IPS-18a (cell line): ENCODE data around the gene CENPM.
"Not testable (repeated sequence)": the region's sequence is repeated elsewhere in the genome, so short reads cannot be mapped to it uniquely, and the experiment has no call there.

Experiments
- H3K27ac ChIP-seq: one replicate; pipeline ENCODE4 v1.5.1; 2013; ENCODE audit warnings: low read length
- H3K27me3 ChIP-seq: one replicate; pipeline ENCODE4 v1.6.1; 2013; ENCODE audit warnings: mild to moderate bottlenecking, low read length; ENCODE audit not compliant: control insufficient read depth, insufficient read depth
- H3K36me3 ChIP-seq: one replicate; pipeline ENCODE4 v1.6.1; 2013; ENCODE audit warnings: low read depth, low read length; ENCODE audit not compliant: control insufficient read depth
- H3K4me1 ChIP-seq: one replicate; pipeline ENCODE4 v1.6.1; 2013; ENCODE audit warnings: low read depth, low read length; ENCODE audit not compliant: control insufficient read depth
- H3K4me3 ChIP-seq: one replicate; pipeline ENCODE4 v1.5.1; 2013; ENCODE audit warnings: low read length
- H3K9ac ChIP-seq: one replicate; pipeline ENCODE4 v1.6.1; 2013; ENCODE audit warnings: mild to moderate bottlenecking, low read length, moderate library complexity
- H3K9me3 ChIP-seq: one replicate; pipeline ENCODE4 v1.6.1; 2013; ENCODE audit warnings: low read depth, low read length; ENCODE audit not compliant: control insufficient read depth

Gene CENPM

DNA sequence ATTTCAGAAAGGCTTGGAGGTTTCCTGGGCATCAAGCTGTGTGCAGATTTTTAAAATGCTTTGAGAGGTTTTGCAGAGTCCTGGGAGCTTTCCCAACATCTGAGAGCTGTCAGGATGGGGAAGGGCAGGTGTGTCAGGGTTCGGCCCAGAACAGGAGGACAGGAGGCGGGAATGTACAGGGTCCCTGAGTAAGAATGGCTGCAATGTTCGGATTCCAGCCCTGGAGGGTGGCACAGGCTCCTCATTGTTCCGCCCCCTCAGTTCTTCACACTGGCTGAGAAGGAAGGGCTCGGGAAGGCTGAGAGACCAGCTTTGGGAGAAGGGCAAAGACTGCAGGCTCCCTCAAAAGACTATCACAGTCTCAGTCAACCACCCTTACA lies 17.1 kb upstream of the CENPM start:
- Histone ChIP-seq H3K4me1 (peaks cover 5% of the 10 kb centered on the region), H3K9me3 (no peaks in the 10 kb centered on the region), H3K4me3 (no peak overlapping the region), H3K27ac (no peak overlapping the region), H3K27me3 (no peaks in the 10 kb centered on the region), H3K9ac (no peak overlapping the region), H3K36me3 (no peaks in the 10 kb centered on the region)

DNA sequence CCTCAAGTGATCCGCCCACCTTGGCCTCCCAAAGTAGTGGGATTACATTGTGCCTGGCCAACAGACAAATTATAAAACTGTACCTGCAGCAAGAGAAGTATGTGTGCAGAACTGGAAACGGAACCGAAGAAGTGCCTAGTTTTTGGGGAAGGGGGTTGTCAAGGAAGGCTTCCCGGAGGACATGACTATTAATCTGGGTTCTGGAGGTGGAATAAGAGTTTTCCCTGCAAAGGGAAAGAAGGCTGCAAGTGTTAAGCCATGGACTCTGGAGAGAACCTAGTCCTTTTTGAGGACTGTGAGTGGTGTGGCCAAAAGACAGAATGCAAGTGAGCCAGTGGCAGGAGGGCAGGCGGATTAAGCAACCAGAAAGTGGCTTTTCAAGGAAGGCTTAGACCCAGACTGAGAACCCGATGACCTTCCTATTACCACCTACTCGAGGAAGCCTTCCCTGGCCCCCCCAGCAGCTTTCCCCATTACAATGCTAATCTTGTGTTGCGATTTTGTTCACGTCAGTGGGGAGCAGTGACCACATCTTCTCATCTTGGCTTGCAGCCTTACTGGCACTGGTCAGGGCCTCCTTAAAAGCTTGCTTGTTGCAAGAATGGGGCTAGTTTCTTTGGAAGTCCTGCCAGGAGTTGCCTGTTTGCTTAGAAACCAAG lies 16.6 kb upstream of the CENPM start:
- H3K27me3 ChIP-seq, result no peaks in the 10 kb centered on the region
- no peak overlapping the region for H3K4me3 ChIP-seq
- H3K9me3 ChIP-seq, result no peaks in the 10 kb centered on the region
- peaks cover 5% of the 10 kb centered on the region for H3K4me1 ChIP-seq
- H3K27ac ChIP-seq, result no peak overlapping the region
- H3K36me3 ChIP-seq, result no peaks in the 10 kb centered on the region
- no peak overlapping the region for H3K9ac ChIP-seq

DNA sequence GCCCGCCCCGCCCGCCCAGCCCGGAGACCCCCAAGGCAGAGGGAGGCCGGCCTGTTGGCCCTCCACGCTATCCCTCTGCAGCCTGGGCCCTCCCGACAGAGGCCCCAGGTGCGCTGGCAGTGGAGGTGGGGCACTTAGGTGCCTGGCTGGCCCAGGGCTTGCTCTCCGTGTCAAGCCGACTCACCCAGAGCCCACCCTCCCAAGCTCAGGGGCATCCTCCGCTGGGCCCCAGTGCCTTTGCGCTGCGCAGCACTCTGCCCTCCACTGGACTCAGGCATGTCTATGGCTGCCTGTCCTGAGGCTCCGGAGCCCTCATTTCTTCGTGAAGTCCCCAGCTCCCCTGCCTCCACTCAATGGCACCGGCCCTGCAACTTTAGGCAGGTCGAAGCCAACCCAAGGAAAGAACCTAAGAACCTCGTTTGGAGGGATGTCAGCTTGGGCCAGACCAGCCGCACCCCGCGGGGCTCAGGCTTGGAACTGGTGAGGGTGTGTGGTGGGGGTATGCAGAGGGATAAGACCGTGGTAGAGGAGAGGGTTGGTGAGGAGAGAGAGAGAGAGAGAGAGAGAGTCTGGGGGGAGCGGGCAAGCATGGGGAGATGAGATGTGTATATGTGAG lies 11.1 kb upstream of the CENPM start:
- Histone ChIP-seq H3K9me3 (no peaks in the 10 kb centered on the region), H3K27me3 (peaks cover 3% of the 10 kb centered on the region), H3K27ac (no peak overlapping the region), H3K9ac (no peak overlapping the region), H3K4me1 (no peaks in the 10 kb centered on the region), H3K36me3 (no peaks in the 10 kb centered on the region), H3K4me3 (peak overlapping the region; percentile 26)

DNA sequence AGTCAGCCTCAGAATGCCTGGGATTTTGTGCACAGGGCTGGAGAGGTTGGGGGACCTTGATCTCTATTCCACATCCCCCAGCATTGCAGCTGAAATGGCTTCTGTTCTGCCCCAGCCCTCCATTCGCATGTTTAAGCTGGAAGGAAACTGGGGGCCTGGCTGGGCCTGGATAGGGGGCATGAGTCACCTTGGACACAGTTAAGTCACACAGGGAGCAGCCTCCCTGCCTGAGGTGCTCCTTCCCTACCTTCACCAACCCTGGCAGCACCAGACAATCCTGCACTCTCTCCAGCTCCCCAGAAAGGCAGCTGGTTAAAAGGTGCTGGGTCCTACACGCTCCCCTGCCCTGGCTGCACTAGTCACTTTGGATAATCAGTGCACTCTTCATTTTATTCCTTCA lies 5.8 kb upstream of the CENPM start:
- no peak overlapping the region for H3K4me3 ChIP-seq
- no peak overlapping the region for H3K9ac ChIP-seq

DNA sequence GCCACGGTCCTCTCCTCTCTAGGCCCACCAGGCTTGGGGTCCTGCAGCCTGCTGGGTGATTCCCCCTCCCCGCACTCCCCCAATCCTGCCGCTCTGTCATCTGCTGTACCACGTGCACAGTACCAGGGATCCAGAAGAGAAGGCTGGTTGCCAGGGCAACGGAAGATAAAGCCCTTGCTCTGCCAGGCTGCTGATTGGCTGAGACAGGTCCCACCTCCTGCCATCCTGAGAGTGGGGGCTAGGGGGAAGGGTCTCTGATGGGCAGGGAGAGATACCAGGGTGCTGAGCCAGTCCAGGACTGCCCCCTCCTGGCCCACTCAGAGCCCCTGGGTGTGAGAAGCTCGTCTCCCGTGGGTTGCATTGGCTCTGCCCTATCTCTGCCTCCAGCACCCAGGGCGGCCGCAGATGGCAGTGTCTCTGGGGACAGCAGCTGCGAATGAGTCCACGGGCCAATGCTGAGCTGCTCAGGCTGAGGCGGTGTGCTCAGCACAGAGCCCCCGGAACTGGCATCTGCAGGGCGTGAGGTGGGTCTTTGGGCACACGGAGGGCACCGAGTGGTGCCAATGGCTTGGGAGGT lies 5.0 kb upstream of the CENPM start, which contains the start of gene SMIM45:
Gene SMIM45, plus strand, starts transcription at position 253 of the 577 bp plus-strand sequence.
- Histone ChIP-seq H3K9ac (no peak within 1 kb of the TSS), H3K27me3 (no peaks in the 10 kb centered on the region), H3K9me3 (no peaks in the 10 kb centered on the region), H3K27ac (no peak within 1 kb of the TSS), H3K4me1 (peaks cover 9% of the 10 kb centered on the region), H3K36me3 (no peaks in the 10 kb centered on the region), H3K4me3 (no peak within 1 kb of the TSS)

More for the DNA sequence above, 5.8 kb upstream of the CENPM start:
- no peaks in the 10 kb centered on the region for H3K36me3 ChIP-seq
- H3K27ac ChIP-seq, result no peak overlapping the region
- H3K27me3 ChIP-seq, result no peaks in the 10 kb centered on the region
- H3K9me3 ChIP-seq, result no peaks in the 10 kb centered on the region
- H3K4me1 ChIP-seq, result peaks cover 9% of the 10 kb centered on the region

DNA sequence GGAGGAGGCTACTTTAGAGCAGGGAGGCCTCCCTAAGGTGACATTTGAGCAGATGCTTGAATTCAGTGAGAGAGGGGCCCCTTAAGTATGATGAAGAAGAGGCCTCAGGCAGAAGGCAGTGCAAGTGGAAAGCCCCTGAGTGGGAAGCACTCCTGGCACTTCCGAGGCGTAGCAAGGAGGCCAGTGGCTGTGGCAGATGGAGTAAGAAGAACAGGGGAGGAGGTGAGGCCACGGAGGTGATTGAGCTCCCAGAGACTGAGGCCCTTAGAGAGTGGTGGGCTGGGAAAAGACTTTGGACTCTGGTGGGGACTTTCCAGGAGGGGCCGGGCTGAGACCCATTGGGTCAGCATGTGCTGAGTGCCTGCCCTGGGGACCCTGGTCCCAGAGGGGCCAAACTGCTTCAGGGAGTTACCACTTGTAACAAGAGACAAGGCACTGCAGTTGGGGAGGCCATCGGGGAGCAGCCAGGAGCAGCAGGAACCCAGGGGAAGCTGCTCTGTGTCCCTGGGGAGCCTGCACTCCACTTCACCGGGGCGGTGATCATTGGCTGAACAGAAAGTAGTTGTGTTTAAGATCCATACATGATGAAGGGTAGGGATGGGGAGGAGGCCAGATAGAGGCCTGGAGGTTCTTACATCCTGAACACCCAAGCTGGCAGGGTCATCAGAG lies 2.5 kb upstream of the CENPM start:
- Histone ChIP-seq H3K27ac (no peak overlapping the region), H3K36me3 (peaks cover 7% of the 10 kb centered on the region), H3K4me3 (no peak overlapping the region), H3K9me3 (no peaks in the 10 kb centered on the region), H3K4me1 (peaks cover 13% of the 10 kb centered on the region), H3K9ac (no peak overlapping the region), H3K27me3 (no peaks in the 10 kb centered on the region)

DNA sequence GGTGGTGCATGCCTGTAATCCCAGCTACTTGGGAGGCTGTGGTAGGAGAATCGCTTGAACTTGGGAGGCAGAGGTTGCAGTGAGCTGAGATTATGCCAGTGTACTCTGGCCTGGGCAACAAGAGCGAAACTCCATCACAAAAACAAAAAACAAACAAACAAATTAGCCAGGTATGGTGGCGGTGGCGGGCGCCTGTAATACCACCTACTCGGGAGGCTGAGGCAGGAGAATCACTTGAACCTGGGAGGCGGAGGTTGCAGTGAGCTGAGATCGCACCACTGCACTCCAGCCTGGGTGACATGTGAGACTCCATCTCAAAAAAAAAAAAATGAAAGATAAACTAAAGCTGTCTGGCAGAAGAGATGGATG lies 2.0 kb upstream of the CENPM start:
- H3K9me3 ChIP-seq, H3K36me3 ChIP-seq, H3K27ac ChIP-seq, H3K27me3 ChIP-seq, H3K9ac ChIP-seq, H3K4me3 ChIP-seq: not testable (repeated sequence)
- H3K4me1 ChIP-seq, result peaks cover 13% of the 10 kb centered on the region

DNA sequence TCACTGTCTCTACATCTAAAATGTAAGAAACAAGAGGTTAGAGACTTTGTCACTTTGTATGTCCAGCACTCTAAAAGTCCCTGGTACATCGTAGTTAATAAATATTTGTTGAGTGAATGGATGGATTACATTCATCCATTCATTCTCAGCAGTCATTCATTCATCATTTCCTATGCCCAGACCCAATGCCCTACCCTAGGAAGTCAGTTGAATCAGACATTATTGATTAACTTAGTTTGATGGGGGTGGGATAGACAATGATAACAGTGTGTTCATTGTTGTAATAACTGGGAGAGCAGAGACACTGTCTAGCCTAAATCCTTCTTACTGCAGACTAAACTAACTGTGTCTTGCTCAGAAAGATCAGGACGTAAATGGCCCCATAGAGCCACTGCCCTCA lies 1.2 kb upstream of the CENPM start:
- Histone ChIP-seq H3K4me3 (no peak overlapping the region), H3K27me3 (no peaks in the 10 kb centered on the region), H3K9me3 (no peaks in the 10 kb centered on the region), H3K36me3 (peaks cover 16% of the 10 kb centered on the region), H3K9ac (no peak overlapping the region), H3K27ac (no peak overlapping the region), H3K4me1 (peaks cover 13% of the 10 kb centered on the region)

DNA sequence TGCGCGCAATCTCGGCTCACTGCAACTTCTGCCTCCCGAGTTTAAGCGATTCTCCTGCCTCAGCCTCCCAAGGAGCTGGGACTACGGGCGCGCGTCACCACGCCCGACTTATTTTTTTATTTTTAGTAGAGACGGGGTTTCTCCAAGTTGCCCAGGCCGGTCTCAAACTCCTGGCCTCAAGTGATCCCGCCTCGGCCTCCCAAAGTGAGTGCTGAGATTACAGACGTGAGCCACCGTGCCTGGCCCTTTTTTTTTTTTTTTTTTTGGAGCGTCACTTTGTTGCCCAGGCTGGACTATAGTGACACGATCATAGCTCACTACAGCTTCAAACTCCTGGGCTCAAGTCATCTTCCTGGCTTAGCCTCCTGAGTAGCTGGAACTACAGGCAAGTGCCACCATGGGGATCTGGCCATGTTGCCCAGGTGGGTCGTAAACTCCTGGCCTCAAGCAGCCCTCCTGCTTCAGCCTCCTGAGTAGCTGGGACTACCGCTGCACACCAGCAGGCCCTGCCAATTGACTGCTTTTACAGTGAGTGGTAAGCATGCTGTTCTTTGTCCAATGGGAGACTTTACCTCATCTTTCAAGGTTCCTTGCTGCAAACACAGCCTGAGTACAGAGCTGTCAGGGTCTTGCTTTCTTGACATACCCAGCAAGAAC lies 600 bp upstream of the CENPM start:
- Histone ChIP-seq H3K27me3 (no peaks in the 10 kb centered on the region), H3K36me3 (peaks cover 20% of the 10 kb centered on the region), H3K9me3 (no peaks in the 10 kb centered on the region), H3K4me1 (peaks cover 13% of the 10 kb centered on the region), H3K4me3 (peak overlapping the region; percentile 86), H3K9ac (peak overlapping the region; percentile 85), H3K27ac (no peak overlapping the region)

DNA sequence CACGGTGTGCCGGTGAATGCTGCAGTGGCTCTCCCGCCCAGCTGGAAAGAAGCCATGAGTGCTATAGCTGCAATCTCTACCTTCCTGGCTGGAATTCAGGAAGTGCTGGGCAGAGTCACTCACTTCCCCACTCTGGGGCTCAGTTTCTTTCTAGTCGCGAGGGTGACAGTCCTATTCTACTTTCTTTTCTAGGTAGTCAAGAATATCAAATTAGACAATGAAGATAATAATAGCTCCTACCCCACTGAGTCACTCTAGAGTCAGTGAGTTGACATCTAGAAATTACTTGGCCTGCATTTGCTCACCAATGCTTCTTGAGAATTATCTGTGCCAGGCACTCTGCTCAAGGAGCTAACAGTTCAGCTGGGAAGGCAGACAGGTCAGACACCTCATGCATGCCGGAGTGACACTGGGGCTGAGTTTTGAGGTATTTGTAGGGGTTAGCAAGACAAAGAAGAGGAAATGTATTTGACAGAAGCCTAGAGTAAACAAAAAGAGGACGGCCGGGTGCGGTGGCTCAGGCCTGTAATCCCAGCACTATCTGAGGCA lies 3.2 kb downstream of the CENPM start:
- H3K4me3 ChIP-seq, result no peak overlapping the region
- no peaks in the 10 kb centered on the region for H3K9me3 ChIP-seq
- peaks cover 38% of the 10 kb centered on the region for H3K36me3 ChIP-seq
- no peaks in the 10 kb centered on the region for H3K27me3 ChIP-seq
- peaks cover 5% of the 10 kb centered on the region for H3K4me1 ChIP-seq
- no peak overlapping the region for H3K27ac ChIP-seq
- H3K9ac ChIP-seq, result no peak overlapping the region
